WTC11 (cell line): ENCODE results near the gene PCSK4. TPM values are rescaled to one million over a fixed set of nuclear protein-coding genes. Genes with fewer than 3 reads are reported as not detected.
"Not testable (repeated sequence)": the region's sequence is repeated elsewhere in the genome, so short reads cannot be mapped to it uniquely, and the experiment has no call there.

Experiments
- ATAC-seq: fragments of 200-7000 bp; cut with Tn5 transposase; 2 replicates; pipeline ENCODE4 v1.10.0; 2021; ENCODE audit warnings: mild to moderate bottlenecking, moderate library complexity
- CTCF ChIA-PET: fragments of 300-600 bp; sonication (Branson Sonifier 250); formaldehyde crosslinking; loops from one replicate; lab custom pipeline; 2021; ENCODE audit warnings: antibody characterized with exemption; lab: Charles Lee
- POLR2A ChIA-PET: fragments of 350-600 bp; sonication (Branson Sonifier 250); formaldehyde crosslinking; loops from one replicate; lab custom pipeline; 2021; ENCODE audit warnings: antibody characterized with exemption; lab: Charles Lee
- DNase-seq: peaks from one replicate; pipeline ENCODE4 v3.0.0; 2021; ENCODE audit warnings: low spot score
- H3K27ac Mint-ChIP-seq: 2 replicates; pipeline ENCODE4 v1.8.0; 2021; ENCODE audit warnings: mixed read lengths
- H3K27me3 Mint-ChIP-seq: 2 replicates; pipeline ENCODE4 v1.8.0; 2021; ENCODE audit warnings: low read depth, mild to moderate bottlenecking, moderate library complexity, mixed read lengths
- H3K36me3 Mint-ChIP-seq: 2 replicates; pipeline ENCODE4 v1.8.0; 2021; ENCODE audit warnings: mixed read lengths
- H3K4me1 Mint-ChIP-seq: 2 replicates; pipeline ENCODE4 v1.8.0; 2022; ENCODE audit warnings: mixed read lengths
- H3K4me3 Mint-ChIP-seq: 2 replicates; pipeline ENCODE4 v1.8.0; 2021; ENCODE audit warnings: mild to moderate bottlenecking, moderate library complexity, mixed read lengths
- H3K9me3 Mint-ChIP-seq: 2 replicates; pipeline ENCODE4 v1.8.0; 2021; ENCODE audit warnings: mixed read lengths
- ATF1 ChIP-seq: sonication (generic); formaldehyde crosslinking; IDR thresholded peaks from 2 replicates; pipeline ENCODE4 v1.8.1; 2023; ENCODE audit warnings: mild to moderate bottlenecking, moderate library complexity, missing genetic modification reagents
- ATF3 ChIP-seq: sonication (generic); formaldehyde crosslinking; conservative IDR thresholded peaks from 2 replicates; pipeline ENCODE4 v1.8.1; 2022; ENCODE audit warnings: mild to moderate bottlenecking, missing genetic modification reagents
- EMX1 ChIP-seq: fragments of 250-450 bp; sonication (Bioruptor Pico); IDR thresholded peaks from 2 replicates; pipeline ENCODE4 v1.8.0; 2021; ENCODE audit warnings: mild to moderate bottlenecking
- FOXP1 ChIP-seq: sonication (generic); formaldehyde crosslinking; IDR thresholded peaks from 2 replicates; pipeline ENCODE4 v1.8.0; 2022; ENCODE audit warnings: missing genetic modification reagents, mild to moderate bottlenecking, moderate library complexity, borderline replicate concordance
- HMGXB4 ChIP-seq: sonication (generic); formaldehyde crosslinking; IDR thresholded peaks from 2 replicates; pipeline ENCODE4 v1.8.1; 2023; ENCODE audit warnings: mild to moderate bottlenecking, moderate library complexity, missing genetic modification reagents
- KAT7 ChIP-seq: sonication (generic); formaldehyde crosslinking; IDR thresholded peaks from 2 replicates; pipeline ENCODE4 v1.8.1; 2023; ENCODE audit warnings: missing genetic modification reagents, mild to moderate bottlenecking, borderline replicate concordance
- MAX ChIP-seq: sonication (generic); formaldehyde crosslinking; IDR thresholded peaks from 2 replicates; pipeline ENCODE4 v1.8.0; 2022; ENCODE audit warnings: mild to moderate bottlenecking, missing genetic modification reagents
- SP1 ChIP-seq: sonication (generic); formaldehyde crosslinking; conservative IDR thresholded peaks from 2 replicates; pipeline ENCODE4 v1.8.1; 2022; ENCODE audit warnings: missing genetic modification reagents
- ZBTB21 ChIP-seq: sonication (generic); formaldehyde crosslinking; IDR thresholded peaks from 2 replicates; pipeline ENCODE4 v1.8.1; 2023; ENCODE audit warnings: mild to moderate bottlenecking, missing genetic modification reagents, borderline replicate concordance
- ZNF138 ChIP-seq: sonication (generic); formaldehyde crosslinking; conservative IDR thresholded peaks from 2 replicates; pipeline ENCODE4 v1.8.1; 2022; ENCODE audit warnings: mild to moderate bottlenecking, moderate library complexity, missing genetic modification reagents
- ZNF219 ChIP-seq: sonication (generic); formaldehyde crosslinking; IDR thresholded peaks from 2 replicates; pipeline ENCODE4 v1.8.0; 2023; ENCODE audit warnings: missing genetic modification reagents, mild to moderate bottlenecking, borderline replicate concordance
- ZNF532 ChIP-seq: fragments of 250-450 bp; sonication (Bioruptor Pico); IDR thresholded peaks from 2 replicates; pipeline ENCODE4 v1.9.0; 2021; ENCODE audit warnings: mild to moderate bottlenecking, borderline replicate concordance
- ZNF671 ChIP-seq: fragments of 250-450 bp; sonication (Bioruptor Pico); IDR thresholded peaks from 2 replicates; pipeline ENCODE4 v1.8.0; 2021; ENCODE audit warnings: mild to moderate bottlenecking
- total RNA-seq: library from RNA; stranded (reverse); gene quantifications from 3 replicates; pipeline ENCODE4 v1.2.3, GENCODE V29; 2021
- TF ChIP-seq, protein P1 (sequence below): fragments of 250-450 bp; sonication (Bioruptor Pico); conservative IDR thresholded peaks from 2 replicates; pipeline ENCODE4 v1.9.0; 2021; ENCODE audit warnings: mild to moderate bottlenecking
- TF ChIP-seq, protein P2 (sequence below): sonication (generic); formaldehyde crosslinking; IDR thresholded peaks from 2 replicates; pipeline ENCODE4 v1.8.0; 2023; ENCODE audit warnings: missing genetic modification reagents, mild to moderate bottlenecking, borderline replicate concordance

PCSK4 gene
- total RNA-seq, 1 experiment from 2014 or later: 22.4 TPM

GRCh38 chr19:1478934-1479707, 11.0 kb downstream of the PCSK4 start, which contains the start of gene C19orf25 (continued):
- TF ChIP-seq ZNF532 (CRISPR knock-in tag) (no peak), ZNF671 (CRISPR knock-in tag) (no peak), ATF3 (CRISPR knock-in tag) (no peak), SP1 (CRISPR knock-in tag) (peak; percentile 93), ATF1 (0 out of 2 replicates have a peak, but pooled peaks have one; percentile 48), FOXP1 (CRISPR knock-in tag) (peak; percentile 34; the same call in 1 of the 2 replicates), MAX (CRISPR knock-in tag) (peak; percentile 84), KAT7 (CRISPR knock-in tag) (no peak), EMX1 (CRISPR knock-in tag) (no peak), ZNF219 (CRISPR knock-in tag) (no peak), ZBTB21 (no peak)
- TF ChIP-seq, protein P1, sequence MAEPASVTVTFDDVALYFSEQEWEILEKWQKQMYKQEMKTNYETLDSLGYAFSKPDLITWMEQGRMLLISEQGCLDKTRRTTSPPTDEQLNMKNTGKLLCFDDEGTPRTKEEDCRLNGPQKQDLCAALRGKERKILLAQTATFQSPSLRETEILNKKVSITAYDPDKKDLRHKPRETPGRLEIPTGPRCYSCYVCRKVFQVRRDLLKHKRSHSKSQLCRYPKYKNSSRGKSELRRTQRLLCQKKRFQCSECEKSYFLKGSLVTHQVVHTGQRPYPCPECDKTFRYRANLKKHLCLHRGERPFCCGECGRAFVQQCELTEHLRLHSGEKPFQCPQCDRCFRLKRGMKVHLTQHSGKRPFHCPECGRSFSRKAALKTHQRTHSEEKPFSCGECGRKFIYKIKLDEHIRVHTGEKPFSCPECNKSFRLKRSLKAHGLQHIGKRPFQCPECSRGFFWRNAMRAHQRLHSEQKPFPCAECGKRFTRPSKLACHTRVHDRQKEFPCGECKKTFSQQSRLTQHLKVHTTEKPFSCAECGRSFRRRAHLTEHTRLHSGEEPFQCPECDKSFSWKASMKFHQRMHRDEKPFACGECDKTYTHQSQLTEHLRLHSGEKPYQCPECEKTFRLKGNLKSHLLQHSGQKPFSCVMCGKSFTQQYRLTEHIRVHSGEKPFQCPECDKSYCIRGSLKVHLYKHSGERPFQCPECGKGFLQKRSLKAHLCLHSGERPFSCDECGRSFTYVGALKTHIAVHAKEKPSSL (CRISPR knock-in tag): no peak

DNA sequence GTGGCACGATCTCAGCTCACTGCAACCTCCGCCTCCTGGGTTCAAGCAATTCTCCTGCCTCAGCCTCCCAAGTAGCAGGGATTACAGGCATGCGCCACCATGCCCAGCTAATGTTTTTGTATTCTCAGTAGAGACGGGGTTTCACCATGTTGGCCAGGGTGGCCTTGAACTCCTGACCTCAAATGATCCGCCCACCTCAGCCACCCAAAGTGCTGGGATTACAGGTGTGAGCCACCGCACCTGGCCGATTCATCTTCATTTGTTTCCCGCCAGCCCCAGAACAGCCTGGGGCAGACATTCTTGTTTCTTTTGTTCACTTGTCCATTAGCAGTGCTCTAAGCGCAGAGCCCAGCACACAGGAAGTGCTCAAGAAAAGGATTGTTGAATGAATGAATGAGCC, 13.1 kb downstream of the PCSK4 start:
- POLR2A ChIA-PET, DNase-seq, H3K27ac Mint-ChIP-seq, H3K36me3 Mint-ChIP-seq, ATAC-seq, H3K4me1 Mint-ChIP-seq, H3K9me3 Mint-ChIP-seq: not testable (repeated sequence)
- CTCF ChIA-PET: interaction anchor here (1.0 to 1.5 kb wide), 3 partner anchors 11 to 32 kb away, joined by 3 to 5 read pairs (median 3); no protein-coding TSS in a partner anchor
- Mint-ChIP-seq H3K27me3 (peaks cover 12% of the 10 kb centered on the region), H3K4me3 (peak overlapping the region; percentile 45)

- Mint-ChIP-seq H3K27ac (no peak overlapping the region), H3K27me3 (peaks cover 23% of the 10 kb centered on the region), H3K9me3 (no peaks in the 10 kb centered on the region), H3K4me3 (no peak overlapping the region), H3K4me1 (peaks cover 10% of the 10 kb centered on the region; the same call in 1 of the 2 replicates), H3K36me3 (peaks cover 4% of the 10 kb centered on the region)
- no peak for ATAC-seq
- no peak for DNase-seq
- ChIA-PET CTCF (interaction anchor here (0.7 to 2.6 kb wide), 4 partner anchors 10 to 70 kb away, joined by 3 to 16 read pairs (median 4); no protein-coding TSS in a partner anchor), POLR2A (no interaction called here)
- TF ChIP-seq, protein P2, sequence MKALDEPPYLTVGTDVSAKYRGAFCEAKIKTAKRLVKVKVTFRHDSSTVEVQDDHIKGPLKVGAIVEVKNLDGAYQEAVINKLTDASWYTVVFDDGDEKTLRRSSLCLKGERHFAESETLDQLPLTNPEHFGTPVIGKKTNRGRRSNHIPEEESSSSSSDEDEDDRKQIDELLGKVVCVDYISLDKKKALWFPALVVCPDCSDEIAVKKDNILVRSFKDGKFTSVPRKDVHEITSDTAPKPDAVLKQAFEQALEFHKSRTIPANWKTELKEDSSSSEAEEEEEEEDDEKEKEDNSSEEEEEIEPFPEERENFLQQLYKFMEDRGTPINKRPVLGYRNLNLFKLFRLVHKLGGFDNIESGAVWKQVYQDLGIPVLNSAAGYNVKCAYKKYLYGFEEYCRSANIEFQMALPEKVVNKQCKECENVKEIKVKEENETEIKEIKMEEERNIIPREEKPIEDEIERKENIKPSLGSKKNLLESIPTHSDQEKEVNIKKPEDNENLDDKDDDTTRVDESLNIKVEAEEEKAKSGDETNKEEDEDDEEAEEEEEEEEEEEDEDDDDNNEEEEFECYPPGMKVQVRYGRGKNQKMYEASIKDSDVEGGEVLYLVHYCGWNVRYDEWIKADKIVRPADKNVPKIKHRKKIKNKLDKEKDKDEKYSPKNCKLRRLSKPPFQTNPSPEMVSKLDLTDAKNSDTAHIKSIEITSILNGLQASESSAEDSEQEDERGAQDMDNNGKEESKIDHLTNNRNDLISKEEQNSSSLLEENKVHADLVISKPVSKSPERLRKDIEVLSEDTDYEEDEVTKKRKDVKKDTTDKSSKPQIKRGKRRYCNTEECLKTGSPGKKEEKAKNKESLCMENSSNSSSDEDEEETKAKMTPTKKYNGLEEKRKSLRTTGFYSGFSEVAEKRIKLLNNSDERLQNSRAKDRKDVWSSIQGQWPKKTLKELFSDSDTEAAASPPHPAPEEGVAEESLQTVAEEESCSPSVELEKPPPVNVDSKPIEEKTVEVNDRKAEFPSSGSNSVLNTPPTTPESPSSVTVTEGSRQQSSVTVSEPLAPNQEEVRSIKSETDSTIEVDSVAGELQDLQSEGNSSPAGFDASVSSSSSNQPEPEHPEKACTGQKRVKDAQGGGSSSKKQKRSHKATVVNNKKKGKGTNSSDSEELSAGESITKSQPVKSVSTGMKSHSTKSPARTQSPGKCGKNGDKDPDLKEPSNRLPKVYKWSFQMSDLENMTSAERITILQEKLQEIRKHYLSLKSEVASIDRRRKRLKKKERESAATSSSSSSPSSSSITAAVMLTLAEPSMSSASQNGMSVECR (CRISPR knock-in tag): no peak
- TF ChIP-seq ZNF138 (CRISPR knock-in tag): no peak
- TF ChIP-seq HMGXB4 (CRISPR knock-in tag): no peak
Measured at GRCh38 chr19:1475751-1476437, 14.3 kb downstream of the PCSK4 start.
